Right lobe of liver (tissue), 6 donors: ENCODE measurements around the gene RAB21. TPM values are rescaled to one million over a fixed set of nuclear protein-coding genes. Genes with fewer than 3 reads are reported as not detected.

ENCODE experiments used
- ATAC-seq, 4 donors: fragments of 200-7000 bp; cut with Tn5 transposase; one replicate each; pipeline ENCODE4 v1.9.1; 2020; ENCODE audit warnings: mild to moderate bottlenecking in 4 of 4, moderate library complexity in 4 of 4
- DNase-seq, 3 donors: peaks; one replicate each; pipeline ENCODE4 v3.0.0-alpha.2; 2020
- H3K27ac ChIP-seq, 3 donors: fragments of 200-600 bp; one replicate each; pipeline ENCODE4 v1.8.0; 2022
- H3K27me3 ChIP-seq, 2 donors: fragments of 200-600 bp; one replicate each; pipeline ENCODE4 v1.8.0; 2022
- H3K36me3 ChIP-seq, 4 donors: fragments of 200-600 bp; sonication (generic) in 1 of 4; one replicate each; pipeline versions ENCODE4 v1.5.1 to v1.8.0; 2017 to 2022; ENCODE audit warnings: control low read depth in 1 of 4
- H3K4me1 ChIP-seq, 4 donors: fragments of 200-600 bp; sonication (generic) in 1 of 4; one replicate each; pipeline versions ENCODE4 v1.5.1 to v1.8.0; 2017 to 2022; ENCODE audit warnings: control low read depth in 1 of 4
- H3K4me3 ChIP-seq, 3 donors: fragments of 200-600 bp; one replicate each; pipeline ENCODE4 v1.8.0; 2022
- H3K9me3 ChIP-seq, 4 donors: fragments of 200-600 bp; sonication (generic) in 1 of 4; one replicate each; pipeline versions ENCODE4 v1.5.1 to v1.8.0; 2017 to 2022; ENCODE audit warnings: control low read depth in 1 of 4
- CTCF ChIP-seq, 4 donors: fragments of 200-600 bp in 3 of 4; fragments of 450-650 bp in 1 of 4; IDR thresholded peaks; one replicate each; pipeline versions ENCODE4 v1.5.1 to v1.8.0; 2016 to 2022; ENCODE audit warnings: antibody characterized with exemption in 4 of 4, mild to moderate bottlenecking in 2 of 4
- POLR2A ChIP-seq: fragments of 450-650 bp; IDR thresholded peaks from one replicate; pipeline ENCODE4 v1.6.1; 2017; ENCODE audit warnings: antibody characterized with exemption, mild to moderate bottlenecking
- WGBS: methylation state at CpG from one replicate; pipeline ENCODE4 v1.1.6; 2018; ENCODE audit warnings: low coverage, low lambda C conversion rate; ENCODE audit not compliant: insufficient coverage; ENCODE audit errors: missing lambda C conversion rate; 5-methylcytosine and 5-hydroxymethylcytosine counted together
- intact Hi-C, 2 donors: fragments of 100-400 bp; cut with DNase I; formaldehyde crosslinking; loops; one replicate each; pipeline versions ENCODE4 v1.11.2 to v1.14.1; 2022
- total RNA-seq, 6 experiments: library from RNA; depleted of rRNA in 2 of 6; stranded (reverse); fragments of >200 nt in 2 of 6; fragmentation: NEBNext Ultra II Directional in 3 of 6; extraction: Animal tissue kit (Norgen Biotek cat#: 25700) in 3 of 6; gene quantifications; one replicate each; pipeline versions ENCODE4 v1.1.0 to v1.2.4, GENCODE V29; 2016 to 2023
- donor health status: DM: no; HTN: yes; CAD: no.
- donor health status: DM: no; HTN: no; CAD: no.
- donor health status: DM: no; HTN: no; CAD: no.
- donor health status: DM: no; HTN: yes; CAD: no.
- donor health status: DM: no; HTN: yes; CAD: no.

Gene RAB21
- total RNA-seq, 6 experiments from 2014 or later, result 23.0 to 45.2 (median 31.3) TPM

- Histone ChIP-seq H3K36me3 (no peaks in the 10 kb centered on the region), H3K27me3 (no peaks in the 10 kb centered on the region), H3K27ac (no peak overlapping the region), H3K4me3 (no peak overlapping the region), H3K9me3 (peaks cover 0 to 5% (median 0%) of the 10 kb centered on the region in 4 donors), H3K4me1 (peaks cover 0 to 9% (median 0%) of the 10 kb centered on the region in 4 donors)
- no peak for DNase-seq
- intact Hi-C loops, result no loop called here
- ATAC-seq, result no peak
- TF ChIP-seq POLR2A (no peak), CTCF (IDR thresholded peaks at IDR 0.05) (no peak)
- 89% methylated on average over 4 of the region's 4 CpGs for WGBS
Observed at GRCh38 chr12:71763677-71764379, 9.2 kb downstream of the RAB21 start.

- DNase-seq (no peak), ATAC-seq (no peak)
- Histone ChIP-seq H3K27me3 (no peaks in the 10 kb centered on the region), H3K36me3 (no peaks in the 10 kb centered on the region), H3K4me3 (no peak overlapping the region), H3K4me1 (peaks cover 0 to 10% (median 0%) of the 10 kb centered on the region in 4 donors), H3K9me3 (peaks cover 0 to 5% (median 0%) of the 10 kb centered on the region in 4 donors), H3K27ac (no peak overlapping the region)
- intact Hi-C loops, result no loop called here
- TF ChIP-seq CTCF (IDR thresholded peaks at IDR 0.05) (no peak), POLR2A (no peak)
- WGBS, result 87% methylated on average over 6 of the region's 6 CpGs
Observed at GRCh38 chr12:71764587-71765321, 10.1 kb downstream of the RAB21 start.

- H3K9me3 ChIP-seq, result peaks cover 0 to 5% (median 0%) of the 10 kb centered on the region in 4 donors
- H3K4me3 ChIP-seq, result no peak overlapping the region
- peaks cover 0 to 10% (median 0%) of the 10 kb centered on the region in 4 donors for H3K4me1 ChIP-seq
- DNase-seq (no peak), ATAC-seq (no peak)
- intact Hi-C loops, result no loop called here
- peaks cover 0 to 7% (median 0%) of the 10 kb centered on the region in 4 donors for H3K36me3 ChIP-seq
- H3K27me3 ChIP-seq, result no peaks in the 10 kb centered on the region
- 94% methylated on average over 2 of the region's 2 CpGs for WGBS
- TF ChIP-seq CTCF (IDR thresholded peaks at IDR 0.05), result no peak
- no peak for TF ChIP-seq POLR2A
- H3K27ac ChIP-seq, result no peak overlapping the region
Observed at GRCh38 chr12:71766202-71766601, 11.5 kb downstream of the RAB21 start.

- Histone ChIP-seq H3K4me3 (no peak overlapping the region), H3K27me3 (no peaks in the 10 kb centered on the region), H3K36me3 (peaks cover 0 to 13% (median 0%) of the 10 kb centered on the region in 4 donors), H3K9me3 (peaks cover 0 to 5% (median 0%) of the 10 kb centered on the region in 4 donors), H3K4me1 (peaks cover 0 to 10% (median 0%) of the 10 kb centered on the region in 4 donors), H3K27ac (no peak overlapping the region)
- DNase-seq (no peak), ATAC-seq (no peak)
- 83% methylated on average over 5 of the region's 5 CpGs for WGBS
- intact Hi-C loops, result no loop called here
- TF ChIP-seq CTCF (IDR thresholded peaks at IDR 0.05) (no peak), POLR2A (no peak)
Observed at GRCh38 chr12:71767183-71767582, 12.5 kb downstream of the RAB21 start.
